NCI-H2029 treated with DMSO at 0.1 percent for 48 hours (cell line): Measurements from ENCODE around the gene SLC12A2.
A peak's percentile ranks its signal among the peaks of the same experiment; 100 is the strongest.

Experiments used
- DNase-seq: peaks from one replicate; lab custom pipeline; 2025; lab: John Stamatoyannopoulos, UW

The SLC12A2 gene

GRCh38 chr5:128083033-128083810 is at the start of gene SLC12A2:
TSS of gene SLC12A2 (plus strand) at chr5:128083766. CDS start at chr5:128083955, 189 bp downstream.
- DNase-seq, result peak; percentile 35

- no peak for DNase-seq
Measured at GRCh38 chr5:128035689-128036088, 47.9 kb upstream of the SLC12A2 start.

- DNase-seq, result no peak
Measured at GRCh38 chr5:128036950-128037349, 46.6 kb upstream of the SLC12A2 start.

- no peak for DNase-seq
Measured at GRCh38 chr5:128038643-128039042, 44.9 kb upstream of the SLC12A2 start.

DNA sequence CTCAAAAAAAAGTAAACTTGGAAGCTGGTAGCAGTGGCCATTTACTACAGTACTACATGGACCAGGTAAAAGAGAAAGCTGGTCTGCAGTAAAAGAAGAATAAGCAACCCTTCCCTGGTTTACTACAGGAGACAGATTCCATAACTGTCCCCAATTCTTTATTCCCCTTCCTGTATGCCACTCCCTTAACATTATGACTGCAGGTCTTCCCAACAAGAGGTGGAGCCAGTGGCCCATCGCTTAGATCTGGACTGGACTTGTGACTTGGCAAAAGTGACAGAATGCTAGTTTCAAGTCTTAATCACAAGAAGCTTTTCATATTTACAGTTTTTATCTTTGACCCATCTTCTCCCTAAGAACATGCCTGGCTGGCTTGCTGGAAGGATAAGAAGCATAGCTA is 42.6 kb upstream of the SLC12A2 start:
- no peak for DNase-seq

DNA sequence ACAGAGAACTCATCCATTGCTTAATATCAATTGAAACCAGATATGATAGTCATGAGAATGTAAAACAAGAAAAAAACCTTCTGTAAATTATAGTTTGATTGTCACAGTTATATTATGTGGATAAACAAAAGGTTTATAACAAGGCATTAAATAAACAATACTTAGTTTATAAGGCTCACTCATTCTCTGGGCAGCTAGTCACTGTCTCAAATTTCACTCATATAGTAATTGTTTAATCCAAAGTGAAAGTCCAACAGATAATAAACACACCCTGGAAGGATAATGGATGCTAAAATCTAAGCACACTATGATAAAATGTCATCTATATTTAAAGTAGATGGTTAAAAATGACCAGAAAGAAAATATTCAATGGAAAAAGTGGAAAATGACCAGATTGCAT is 30.8 kb upstream of the SLC12A2 start:
- DNase-seq, result no peak

DNA sequence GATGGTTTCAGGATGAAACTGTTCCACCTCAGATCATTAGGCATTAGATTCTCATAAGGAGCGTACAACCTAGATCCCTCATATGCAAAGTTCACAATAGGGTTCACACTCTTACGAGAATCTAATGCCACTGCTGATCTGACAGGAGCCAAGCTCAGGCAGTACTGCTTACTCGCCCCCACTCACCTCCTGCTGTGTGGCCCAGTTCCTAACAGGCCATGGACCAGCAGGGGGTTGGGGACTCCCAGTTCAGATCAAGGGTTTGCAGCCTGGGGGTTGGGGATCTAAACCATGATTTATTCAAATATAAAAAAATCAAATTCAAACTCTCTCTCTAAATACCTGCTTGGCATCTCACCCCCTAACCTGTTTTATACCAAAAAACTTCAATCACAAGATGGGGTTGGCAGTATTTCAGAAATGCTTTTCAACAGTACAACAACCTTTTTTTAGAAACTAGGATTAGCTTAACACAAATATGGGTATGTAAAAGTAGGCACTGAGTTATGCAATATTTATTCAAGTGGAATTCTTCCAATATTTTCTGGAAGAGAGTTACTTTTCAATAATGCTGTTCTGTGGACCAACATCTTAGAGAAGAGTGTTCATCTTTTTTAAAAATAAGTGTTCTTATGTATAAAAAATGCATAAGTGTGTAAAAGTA is 30.1 kb upstream of the SLC12A2 start:
- no peak for DNase-seq

GRCh38 chr5:128060644-128061385 is 22.8 kb upstream of the SLC12A2 start:
- DNase-seq, result no peak

DNA sequence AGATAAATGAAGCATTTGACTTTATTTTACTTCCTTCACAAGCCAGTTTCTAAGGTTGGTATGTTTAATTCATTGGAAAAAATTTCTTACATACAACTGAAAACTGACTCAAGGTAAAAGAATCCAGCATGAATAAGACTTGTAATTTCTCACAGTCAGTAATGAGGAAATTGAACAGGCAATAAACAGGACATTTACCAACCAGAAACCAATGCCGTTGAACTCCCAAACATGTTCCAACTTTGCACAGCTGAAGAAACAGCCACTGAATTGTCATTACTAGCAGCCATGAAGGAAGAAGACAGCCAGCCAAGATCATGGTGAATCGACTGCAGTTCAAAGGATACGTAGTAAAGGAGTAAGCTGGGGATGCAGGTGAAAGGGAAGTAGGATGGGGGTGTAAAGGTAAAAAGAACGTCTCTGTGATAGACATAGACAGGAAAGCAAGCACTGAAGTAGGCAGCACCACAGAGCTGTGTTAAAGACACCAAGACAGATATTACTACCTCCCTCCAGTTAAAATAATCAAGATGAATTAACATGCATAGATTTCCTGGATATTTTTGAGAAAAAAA is 21.3 kb upstream of the SLC12A2 start:
- no peak for DNase-seq

DNA sequence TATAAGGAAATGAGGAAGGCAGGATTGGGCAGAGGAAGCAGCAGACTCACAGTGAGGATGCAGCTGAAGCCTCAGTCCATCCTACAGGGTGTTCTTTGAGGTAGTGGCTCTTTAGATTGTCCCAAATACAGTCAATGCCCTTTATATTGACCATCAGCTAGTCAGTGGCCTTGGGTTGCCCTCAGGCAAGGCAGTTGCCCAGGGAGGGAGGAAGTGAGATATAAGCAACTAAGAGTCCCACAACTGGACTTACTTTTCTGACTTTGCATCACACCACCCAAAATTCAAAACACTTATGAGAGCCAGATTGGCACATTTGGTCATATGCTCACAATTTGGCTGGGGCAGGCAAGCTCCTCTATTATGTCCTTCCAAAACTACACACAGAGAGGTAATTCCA is 9.4 kb upstream of the SLC12A2 start:
- DNase-seq, result no peak

DNA sequence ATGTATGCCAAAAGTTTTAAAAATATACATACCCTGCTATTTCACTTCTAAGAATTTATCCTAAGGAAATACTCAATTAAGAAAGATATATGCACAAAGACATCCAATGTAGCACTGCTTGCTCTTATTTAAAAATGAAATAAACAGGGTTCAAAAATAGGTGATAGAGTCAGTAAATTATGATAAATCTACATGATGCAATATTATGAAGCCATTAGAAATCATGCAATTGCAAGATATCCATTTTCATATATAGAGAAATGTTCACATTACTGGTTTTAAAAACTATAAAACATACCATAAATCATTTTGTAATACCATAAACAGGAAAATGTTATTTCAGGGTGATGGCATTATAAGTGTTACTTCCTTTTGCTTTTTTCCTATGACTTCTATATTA is 8.6 kb upstream of the SLC12A2 start:
- no peak for DNase-seq

DNA sequence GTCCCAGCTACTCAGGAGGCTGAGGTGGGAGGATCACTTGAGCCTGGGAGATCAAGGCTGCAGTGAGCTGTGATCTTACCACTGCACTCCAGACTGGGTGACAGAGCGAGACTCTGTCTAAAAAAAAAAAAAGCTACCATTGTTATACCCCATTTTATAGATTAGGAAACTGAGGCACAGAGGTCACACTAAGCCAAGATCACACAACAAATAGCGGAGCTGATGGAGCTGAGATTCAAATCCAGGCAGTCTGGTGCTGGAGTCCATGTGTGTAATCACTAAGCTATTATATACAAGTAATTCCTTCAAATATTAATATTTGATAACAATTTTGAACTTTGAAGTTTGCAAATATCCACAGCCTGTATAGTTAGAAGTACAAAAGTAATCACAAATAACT is 6.0 kb upstream of the SLC12A2 start:
- DNase-seq, result no peak

DNA sequence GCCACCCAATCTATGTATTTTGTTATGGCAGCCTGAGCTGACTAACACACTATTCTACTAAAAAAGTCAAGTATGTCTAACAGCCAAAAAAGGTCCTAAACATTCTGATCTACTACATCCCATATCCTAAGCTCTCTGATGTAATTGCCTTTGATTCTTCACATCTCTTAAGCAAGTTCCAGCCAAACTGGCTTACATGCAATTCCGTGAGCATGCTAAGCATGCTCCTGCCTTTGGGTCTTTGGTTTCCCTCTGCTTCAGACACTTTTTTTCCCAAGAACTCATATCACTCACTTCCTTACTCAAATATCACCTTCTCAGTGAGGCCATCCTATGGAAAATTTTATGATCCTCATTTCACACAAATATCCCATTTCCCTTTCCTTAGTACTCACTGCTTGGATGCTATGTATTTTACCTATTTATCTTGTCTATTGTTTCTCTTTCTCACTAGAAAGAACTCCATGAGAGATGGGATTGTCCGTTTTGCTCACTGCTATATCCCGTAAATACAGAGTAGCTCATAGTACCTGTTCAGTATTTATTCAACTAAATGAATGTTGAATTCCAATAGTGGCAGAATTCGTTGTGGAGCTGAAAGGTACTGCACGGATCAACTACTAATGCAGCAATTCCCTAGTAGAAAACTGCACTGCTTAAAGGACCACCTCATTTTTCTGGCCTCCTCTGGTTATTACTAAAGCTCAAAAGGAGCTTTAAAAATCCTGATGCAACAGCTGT is 2.3 kb upstream of the SLC12A2 start:
- DNase-seq, result no peak

GRCh38 chr5:128082551-128083032 is 974 bp upstream of the SLC12A2 start:
- DNase-seq, result no peak

- DNase-seq, result no peak
Measured at GRCh38 chr5:128083811-128084227, 253 bp downstream of the SLC12A2 start.

DNA sequence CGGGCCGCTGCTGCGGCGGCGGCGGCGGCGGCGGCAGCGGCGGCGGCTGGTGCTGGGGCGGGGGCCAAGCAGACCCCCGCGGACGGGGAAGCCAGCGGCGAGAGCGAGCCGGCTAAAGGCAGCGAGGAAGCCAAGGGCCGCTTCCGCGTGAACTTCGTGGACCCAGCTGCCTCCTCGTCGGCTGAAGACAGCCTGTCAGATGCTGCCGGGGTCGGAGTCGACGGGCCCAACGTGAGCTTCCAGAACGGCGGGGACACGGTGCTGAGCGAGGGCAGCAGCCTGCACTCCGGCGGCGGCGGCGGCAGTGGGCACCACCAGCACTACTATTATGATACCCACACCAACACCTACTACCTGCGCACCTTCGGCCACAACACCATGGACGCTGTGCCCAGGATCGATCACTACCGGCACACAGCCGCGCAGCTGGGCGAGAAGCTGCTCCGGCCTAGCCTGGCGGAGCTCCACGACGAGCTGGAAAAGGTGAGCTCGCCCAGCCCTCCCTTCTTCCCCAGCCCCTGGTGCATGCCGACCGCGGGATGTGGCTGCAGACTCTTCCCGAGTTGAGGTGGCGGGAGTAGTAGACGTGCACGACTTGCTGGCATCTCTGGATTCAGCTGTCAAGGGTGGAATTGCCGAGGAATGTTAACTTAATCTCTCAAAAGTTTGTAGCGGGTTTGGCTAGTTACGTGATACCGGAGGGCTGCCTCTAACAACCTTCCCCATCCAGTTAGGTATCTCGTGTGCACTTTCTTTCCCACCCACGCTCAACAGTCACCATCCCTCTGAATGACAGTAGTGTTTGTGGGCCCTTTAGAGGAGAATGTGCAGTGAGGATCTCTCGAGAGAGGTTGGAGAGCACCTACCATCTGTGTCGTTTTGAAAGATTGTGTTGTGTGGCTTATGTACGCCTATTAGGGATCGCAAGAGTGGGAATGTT is 932 bp downstream of the SLC12A2 start:
- no peak for DNase-seq

DNA sequence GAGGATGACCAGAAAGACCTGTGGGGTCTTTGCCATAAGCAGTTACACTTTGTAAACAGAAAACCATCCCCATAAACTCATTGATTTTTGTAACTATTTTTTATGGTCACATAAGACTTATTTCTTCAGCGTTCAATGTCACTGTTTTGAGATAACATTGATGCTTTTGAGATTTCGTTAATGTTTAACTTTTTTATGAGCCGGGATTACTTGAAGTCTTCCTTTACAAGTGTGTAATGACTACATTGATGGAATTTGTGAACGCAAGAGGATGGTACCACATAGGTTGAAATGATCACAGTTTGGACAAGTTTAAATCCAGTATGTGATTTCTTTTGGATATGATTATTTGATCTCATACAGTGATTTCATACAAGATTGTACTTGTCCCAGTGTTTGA is 1.8 kb downstream of the SLC12A2 start:
- no peak for DNase-seq

GRCh38 chr5:128091579-128091978 is 8.0 kb downstream of the SLC12A2 start:
- DNase-seq, result no peak

DNA sequence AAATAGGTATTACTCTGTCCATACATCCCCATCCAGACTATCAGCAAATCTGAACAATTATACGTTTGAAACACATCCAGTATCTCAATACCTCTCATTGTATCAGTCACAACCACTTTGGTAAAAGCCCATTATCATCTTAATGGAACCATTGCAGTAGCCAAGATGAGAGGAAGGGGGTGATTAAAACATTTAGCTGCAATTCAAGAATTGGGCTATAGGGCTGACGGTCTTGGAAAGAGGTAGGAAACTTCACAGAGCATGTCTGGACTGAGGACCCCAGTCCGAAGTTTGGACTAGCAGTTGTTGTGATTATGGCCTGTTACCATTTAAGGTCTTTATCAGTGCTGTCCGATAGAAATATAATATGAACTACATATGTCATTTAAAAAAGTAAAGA is 8.6 kb downstream of the SLC12A2 start:
- DNase-seq, result no peak

DNA sequence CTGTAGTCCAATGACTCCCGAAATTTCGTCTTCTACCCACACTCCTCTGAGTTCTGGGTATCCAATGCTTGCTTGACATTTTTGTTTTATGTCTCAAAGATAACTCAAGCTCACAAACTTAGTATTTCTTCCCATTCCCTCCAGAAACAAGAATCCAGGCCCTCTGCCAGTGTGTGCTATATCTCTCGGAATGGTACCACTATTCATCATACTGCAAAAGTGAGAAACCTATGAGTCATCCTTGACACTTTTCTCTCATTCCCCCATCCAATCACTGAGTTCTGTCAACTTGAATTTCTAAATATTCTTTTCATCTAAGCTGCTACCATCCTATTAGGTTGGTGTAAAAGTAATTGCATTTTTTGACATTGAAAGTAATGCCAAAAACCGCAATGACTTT is 9.8 kb downstream of the SLC12A2 start:
- no peak for DNase-seq

DNA sequence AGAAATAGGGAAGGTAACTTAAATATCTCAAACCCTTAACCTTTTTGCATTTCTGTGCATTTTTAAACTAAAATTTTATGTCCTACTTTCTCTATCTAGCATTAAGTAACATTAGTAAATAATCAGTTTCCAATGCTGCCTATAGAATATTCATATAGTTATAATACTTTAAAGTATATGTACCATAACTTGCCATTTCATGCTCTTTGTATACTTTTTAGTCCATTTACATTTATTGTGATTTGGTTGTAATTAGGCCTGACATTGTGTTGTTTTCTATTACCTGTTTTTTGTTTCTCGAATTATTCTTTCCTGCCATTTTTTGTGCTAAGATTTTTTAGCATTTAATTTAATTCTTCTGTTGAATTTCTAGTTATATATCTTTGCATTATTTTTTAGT is 13.7 kb downstream of the SLC12A2 start:
- DNase-seq, result no peak
